ENCODE data around the gene ZBTB38. TPM values are rescaled to one million over a fixed set of nuclear protein-coding genes. Genes with fewer than 3 reads are reported as not detected.
A peak's percentile ranks its signal among the peaks of the same experiment; 100 is the strongest.

Gene ZBTB38
- polyA plus RNA-seq, 1 donor from 2014 or later, result 18.7 TPM

DNA sequence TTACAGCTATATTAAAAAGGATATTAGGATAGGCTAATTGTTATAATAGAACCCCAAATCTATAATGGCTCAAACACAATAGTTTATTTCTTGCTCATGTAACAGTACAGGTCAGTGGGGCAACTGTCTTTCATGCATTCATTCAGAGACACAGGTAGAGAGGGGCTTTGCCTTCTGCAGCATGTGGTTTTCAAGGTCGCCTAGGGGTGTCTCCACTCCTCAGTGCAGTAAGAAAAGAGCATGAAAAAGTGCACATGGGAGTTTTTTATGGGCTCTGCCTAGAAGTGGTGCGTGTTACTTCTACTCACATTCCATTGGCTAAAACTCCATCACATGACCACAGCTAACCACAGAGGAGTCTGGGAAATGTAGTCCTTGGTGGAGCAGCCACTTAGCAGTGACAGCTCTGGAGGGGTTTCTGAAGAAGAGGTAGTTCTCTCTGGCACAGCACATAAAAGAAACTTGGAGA, 1.8 kb downstream of the ZBTB38 start:
- Histone ChIP-seq H3K27me3 (ENCODE audit: insufficient read depth, low read depth, low read length) (no peaks in the 10 kb centered on the region), H3K9me3 (ENCODE audit: low read length) (no peaks in the 10 kb centered on the region), H3K79me2 (replicated peaks; ENCODE audit: insufficient read depth, low read length) (no peaks in the 10 kb centered on the region), H2AFZ (ENCODE audit: low read depth, low read length) (no peak overlapping the region), H3K9ac (ENCODE audit: low read length) (no peak overlapping the region), H3K36me3 (ENCODE audit: insufficient read depth, low read length) (no peaks in the 10 kb centered on the region), H4K20me1 (ENCODE audit: insufficient read depth) (no peaks in the 10 kb centered on the region), H3K4me3 (ENCODE audit: low read length) (no peak overlapping the region), H3K27ac (ENCODE audit: low read length) (no peak overlapping the region), H3K9me2 (ENCODE audit: insufficient read depth, low read length) (no peaks in the 10 kb centered on the region), H3K4me2 (ENCODE audit: low read length) (no peak overlapping the region), H3F3A (ENCODE audit: insufficient read depth, low read length, poor library complexity, severe bottlenecking) (no peaks in the 10 kb centered on the region)
- TF ChIP-seq, protein P1, sequence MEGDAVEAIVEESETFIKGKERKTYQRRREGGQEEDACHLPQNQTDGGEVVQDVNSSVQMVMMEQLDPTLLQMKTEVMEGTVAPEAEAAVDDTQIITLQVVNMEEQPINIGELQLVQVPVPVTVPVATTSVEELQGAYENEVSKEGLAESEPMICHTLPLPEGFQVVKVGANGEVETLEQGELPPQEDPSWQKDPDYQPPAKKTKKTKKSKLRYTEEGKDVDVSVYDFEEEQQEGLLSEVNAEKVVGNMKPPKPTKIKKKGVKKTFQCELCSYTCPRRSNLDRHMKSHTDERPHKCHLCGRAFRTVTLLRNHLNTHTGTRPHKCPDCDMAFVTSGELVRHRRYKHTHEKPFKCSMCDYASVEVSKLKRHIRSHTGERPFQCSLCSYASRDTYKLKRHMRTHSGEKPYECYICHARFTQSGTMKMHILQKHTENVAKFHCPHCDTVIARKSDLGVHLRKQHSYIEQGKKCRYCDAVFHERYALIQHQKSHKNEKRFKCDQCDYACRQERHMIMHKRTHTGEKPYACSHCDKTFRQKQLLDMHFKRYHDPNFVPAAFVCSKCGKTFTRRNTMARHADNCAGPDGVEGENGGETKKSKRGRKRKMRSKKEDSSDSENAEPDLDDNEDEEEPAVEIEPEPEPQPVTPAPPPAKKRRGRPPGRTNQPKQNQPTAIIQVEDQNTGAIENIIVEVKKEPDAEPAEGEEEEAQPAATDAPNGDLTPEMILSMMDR (IDR thresholded peaks at IDR 0.05; ENCODE audit: poor library complexity, severe bottlenecking), result peak; percentile 56
- TF ChIP-seq POLR2AphosphoS5 (IDR thresholded peaks at IDR 0.05), result no peak
- TF ChIP-seq SMC3 (conservative IDR thresholded peaks at IDR 0.05; ENCODE audit: poor library complexity), result peak; percentile 36

DNA sequence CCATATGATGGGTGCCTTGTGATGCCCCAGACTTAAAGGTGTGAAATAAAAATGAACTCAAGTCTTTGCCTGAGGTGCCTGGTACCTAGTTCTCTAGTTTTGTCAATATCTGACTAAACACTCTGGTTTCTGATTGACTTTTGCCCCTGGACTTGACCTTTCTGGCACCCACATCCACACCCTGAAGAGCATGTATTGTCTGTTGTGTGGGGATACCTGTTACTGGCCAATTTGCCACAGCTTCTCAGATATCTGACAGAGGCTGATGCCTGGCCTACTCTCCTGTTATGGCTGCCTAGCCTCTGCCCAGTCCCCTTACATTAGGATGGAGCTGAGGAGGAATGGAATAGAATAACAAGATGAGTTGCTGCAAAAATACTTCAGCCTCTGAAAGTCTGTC, 3.6 kb downstream of the ZBTB38 start:
- no peak overlapping the region for H3K27ac ChIP-seq (ENCODE audit: low read length)
- no peaks in the 10 kb centered on the region for H3K27me3 ChIP-seq (ENCODE audit: insufficient read depth, low read depth, low read length)
- H3K36me3 ChIP-seq (ENCODE audit: insufficient read depth, low read length), result no peaks in the 10 kb centered on the region
- H3F3A ChIP-seq (ENCODE audit: insufficient read depth, low read length, poor library complexity, severe bottlenecking), result no peaks in the 10 kb centered on the region
- TF ChIP-seq SMC3 (conservative IDR thresholded peaks at IDR 0.05; ENCODE audit: poor library complexity) (no peak), RAD21 (conservative IDR thresholded peaks at IDR 0.05) (no peak), EZH2 (IDR thresholded peaks at IDR 0.05; ENCODE audit: borderline replicate concordance, insufficient read depth, low read length, poor library complexity, severe bottlenecking) (no peak), EP300 (conservative IDR thresholded peaks at IDR 0.05; ENCODE audit: poor library complexity, severe bottlenecking) (no peak), TAF1 (IDR thresholded peaks at IDR 0.05; ENCODE audit: low read depth) (no peak), POLR2AphosphoS5 (IDR thresholded peaks at IDR 0.05) (no peak), MXI1 (conservative IDR thresholded peaks at IDR 0.05; ENCODE audit: poor library complexity, severe bottlenecking) (no peak)
- TF ChIP-seq, protein P2, sequence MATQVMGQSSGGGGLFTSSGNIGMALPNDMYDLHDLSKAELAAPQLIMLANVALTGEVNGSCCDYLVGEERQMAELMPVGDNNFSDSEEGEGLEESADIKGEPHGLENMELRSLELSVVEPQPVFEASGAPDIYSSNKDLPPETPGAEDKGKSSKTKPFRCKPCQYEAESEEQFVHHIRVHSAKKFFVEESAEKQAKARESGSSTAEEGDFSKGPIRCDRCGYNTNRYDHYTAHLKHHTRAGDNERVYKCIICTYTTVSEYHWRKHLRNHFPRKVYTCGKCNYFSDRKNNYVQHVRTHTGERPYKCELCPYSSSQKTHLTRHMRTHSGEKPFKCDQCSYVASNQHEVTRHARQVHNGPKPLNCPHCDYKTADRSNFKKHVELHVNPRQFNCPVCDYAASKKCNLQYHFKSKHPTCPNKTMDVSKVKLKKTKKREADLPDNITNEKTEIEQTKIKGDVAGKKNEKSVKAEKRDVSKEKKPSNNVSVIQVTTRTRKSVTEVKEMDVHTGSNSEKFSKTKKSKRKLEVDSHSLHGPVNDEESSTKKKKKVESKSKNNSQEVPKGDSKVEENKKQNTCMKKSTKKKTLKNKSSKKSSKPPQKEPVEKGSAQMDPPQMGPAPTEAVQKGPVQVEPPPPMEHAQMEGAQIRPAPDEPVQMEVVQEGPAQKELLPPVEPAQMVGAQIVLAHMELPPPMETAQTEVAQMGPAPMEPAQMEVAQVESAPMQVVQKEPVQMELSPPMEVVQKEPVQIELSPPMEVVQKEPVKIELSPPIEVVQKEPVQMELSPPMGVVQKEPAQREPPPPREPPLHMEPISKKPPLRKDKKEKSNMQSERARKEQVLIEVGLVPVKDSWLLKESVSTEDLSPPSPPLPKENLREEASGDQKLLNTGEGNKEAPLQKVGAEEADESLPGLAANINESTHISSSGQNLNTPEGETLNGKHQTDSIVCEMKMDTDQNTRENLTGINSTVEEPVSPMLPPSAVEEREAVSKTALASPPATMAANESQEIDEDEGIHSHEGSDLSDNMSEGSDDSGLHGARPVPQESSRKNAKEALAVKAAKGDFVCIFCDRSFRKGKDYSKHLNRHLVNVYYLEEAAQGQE (IDR thresholded peaks at IDR 0.05; ENCODE audit: borderline replicate concordance), result no peak
- TF ChIP-seq, protein P1 (IDR thresholded peaks at IDR 0.05; ENCODE audit: poor library complexity, severe bottlenecking), result no peak
- H2AFZ ChIP-seq (ENCODE audit: low read depth, low read length), result no peak overlapping the region
- no peaks in the 10 kb centered on the region for H3K9me3 ChIP-seq (ENCODE audit: low read length)
- H3K9ac ChIP-seq (ENCODE audit: low read length), result no peak overlapping the region
- H3K9me2 ChIP-seq (ENCODE audit: insufficient read depth, low read length), result no peaks in the 10 kb centered on the region
- no peaks in the 10 kb centered on the region for H3K79me2 ChIP-seq (replicated peaks; ENCODE audit: insufficient read depth, low read length)
- no peak overlapping the region for H3K4me3 ChIP-seq (ENCODE audit: low read length)
- no peaks in the 10 kb centered on the region for H4K20me1 ChIP-seq (ENCODE audit: insufficient read depth)
- H3K4me2 ChIP-seq (ENCODE audit: low read length), result no peak overlapping the region

Data from neural cell (in vitro differentiated cells).